ENCODE results near the gene ADPRH.

- TF ChIP-seq ELK1 (IDR thresholded peaks at IDR 0.05; ENCODE audit: low read depth, low read length): no peak
- TF ChIP-seq MAX (IDR thresholded peaks at IDR 0.05): no peak
- TF ChIP-seq NR3C1 (IDR thresholded peaks at IDR 0.05): no peak
- no peak for TF ChIP-seq NPAS2 (CRISPR knock-in tag; IDR thresholded peaks at IDR 0.05; ENCODE audit: borderline replicate concordance)
- TF ChIP-seq CTCF (IDR thresholded peaks at IDR 0.05): no peak
- TF ChIP-seq KDM5A (IDR thresholded peaks at IDR 0.05): no peak
- TF ChIP-seq CEBPB (IDR thresholded peaks at IDR 0.05): no peak
- no peak for TF ChIP-seq KDM1A (IDR thresholded peaks at IDR 0.05; ENCODE audit: low read depth)
- TF ChIP-seq POLR2A (IDR thresholded peaks at IDR 0.05; ENCODE audit: low read length): no peak
These were observed 16.5 kb downstream of the ADPRH start for GRCh38 chr3:119595639-119596334.

Data from A549 (cell line).